Endothelial cell of umbilical vein (primary cell): ENCODE measurements around the gene LRRC28. TPM values are rescaled to one million over a fixed set of nuclear protein-coding genes. Genes with fewer than 3 reads are reported as not detected.

Experiments used
- BruUV-seq: library from RNA; stranded (reverse); fragments of 400-500 nt; replicated peaks from 2 replicates; lab custom pipeline; 2021; lab: Mats Ljungman, UMichigan
- CTCF ChIA-PET: fragments of 300-600, 350-600 bp; sonication (Branson Sonifier 250); formaldehyde crosslinking; loops from one replicate; lab custom pipeline; 2021; ENCODE audit warnings: antibody characterized with exemption, inconsistent platforms; lab: Charles Lee
- POLR2A ChIA-PET: fragments of 300-600, 350-600 bp; sonication (Branson Sonifier 250); formaldehyde crosslinking; loops from one replicate; lab custom pipeline; 2021; ENCODE audit warnings: antibody characterized with exemption, inconsistent platforms; lab: Charles Lee
- DNase-seq: peaks from one replicate; pipeline ENCODE4 v3.0.0-alpha.2; 2011; ENCODE audit warnings: low read depth, low spot score
- FAIRE-seq: peaks from 2 replicates; lab custom pipeline; 2011; peaks lifted over from hg19 to GRCh38; lab: Jason Lieb, UNC
- H2AFZ ChIP-seq: 2 replicates; pipeline ENCODE4 v1.6.0; 2012; ENCODE audit warnings: low read depth, low read length, control low read depth, inconsistent platforms
- H3K27ac ChIP-seq: 2 replicates; pipeline ENCODE4 v1.5.1; 2011; ENCODE audit warnings: low read depth, mild to moderate bottlenecking, control low read depth, low read length, moderate library complexity; ENCODE audit not compliant: insufficient read depth
- H3K27me3 ChIP-seq, 2 experiments: 2 replicates each; pipeline versions ENCODE4 v1.6.0 to v1.6.1; 2011; ENCODE audit warnings: low read length in 2 of 2, mixed read lengths in 1 of 2; ENCODE audit not compliant: control insufficient read depth in 2 of 2, insufficient read depth in 2 of 2
- H3K36me3 ChIP-seq, 2 experiments: 2 replicates in 1 of 2; 3 replicates in 1 of 2; pipeline ENCODE4 v1.5.1; 2011; ENCODE audit warnings: low read length in 2 of 2, mild to moderate bottlenecking in 1 of 2, moderate library complexity in 1 of 2; ENCODE audit not compliant: control insufficient read depth in 2 of 2, insufficient read depth in 2 of 2; ENCODE audit errors: extremely low read depth in 1 of 2
- H3K4me1 ChIP-seq: 3 replicates; pipeline ENCODE4 v1.5.1; 2011; ENCODE audit warnings: mild to moderate bottlenecking, low read length; ENCODE audit not compliant: control insufficient read depth, insufficient read depth; ENCODE audit errors: extremely low read depth
- H3K4me2 ChIP-seq: 2 replicates; pipeline ENCODE4 v1.6.1; 2011; ENCODE audit warnings: low read length, control low read depth, mixed read lengths; ENCODE audit not compliant: insufficient read depth
- H3K4me3 ChIP-seq, 3 experiments: fragments of 200-600 bp in 1 of 3; sonication (generic), shearing (Covaris generic) in 1 of 3; replicated peaks in 1 of 3; 2 replicates each; pipeline ENCODE4 v1.5.1; 2011 to 2016; ENCODE audit warnings: control low read depth in 3 of 3, low read length in 3 of 3, mild to moderate bottlenecking in 2 of 3, inconsistent platforms in 1 of 3, low read depth in 1 of 3, moderate library complexity in 1 of 3; ENCODE audit not compliant: insufficient read depth in 1 of 3
- H3K79me2 ChIP-seq: 2 replicates; pipeline ENCODE4 v1.6.0; 2012; ENCODE audit warnings: low read length, inconsistent platforms; ENCODE audit not compliant: control insufficient read depth, insufficient read depth
- H3K9ac ChIP-seq: replicated peaks from 2 replicates; pipeline ENCODE3; 2011; ENCODE audit warnings: low read length, control low read depth; ENCODE audit not compliant: insufficient read depth; ENCODE audit errors: extremely low read depth
- H3K9me1 ChIP-seq: replicated peaks from 3 replicates; pipeline ENCODE4 v1.6.0; 2011; ENCODE audit warnings: mild to moderate bottlenecking, low read length; ENCODE audit not compliant: control insufficient read depth, insufficient read depth; ENCODE audit errors: extremely low read depth
- H3K9me3 ChIP-seq: replicated peaks from 2 replicates; pipeline ENCODE4 v1.5.1; 2012; ENCODE audit warnings: low read length, inconsistent platforms; ENCODE audit not compliant: control insufficient read depth, insufficient read depth
- H4K20me1 ChIP-seq: replicated peaks from 2 replicates; pipeline ENCODE3; 2011; ENCODE audit warnings: mild to moderate bottlenecking, low read length; ENCODE audit not compliant: control insufficient read depth, insufficient read depth; ENCODE audit errors: extremely low read depth
- CTCF ChIP-seq, 2 donors: IDR thresholded peaks; 1 replicate in 1 of 2; 2 replicates in 1 of 2; pipeline ENCODE4 v1.5.1; 2011; ENCODE audit warnings: low read length in 2 of 2, mild to moderate bottlenecking in 2 of 2, moderate library complexity in 2 of 2, control low read depth in 1 of 2, inconsistent platforms in 1 of 2, low read depth in 1 of 2; ENCODE audit not compliant: insufficient read depth in 1 of 2; ENCODE audit errors: extremely low read depth in 1 of 2
- EZH2 ChIP-seq: IDR thresholded peaks from 2 replicates; pipeline ENCODE4 v1.6.1; 2012; ENCODE audit warnings: borderline replicate concordance, low read depth, mild to moderate bottlenecking, moderate library complexity, low read length, inconsistent platforms; ENCODE audit not compliant: severe bottlenecking
- FOS ChIP-seq: IDR thresholded peaks from 2 replicates; pipeline ENCODE4 v1.6.1; 2011; ENCODE audit warnings: mild to moderate bottlenecking, low read length, moderate library complexity, borderline replicate concordance; ENCODE audit not compliant: insufficient read depth
- JUN ChIP-seq: IDR thresholded peaks from 2 replicates; pipeline ENCODE4 v1.6.1; 2011; ENCODE audit warnings: borderline replicate concordance, low read depth; ENCODE audit not compliant: insufficient read length, insufficient read depth
- MAX ChIP-seq: IDR thresholded peaks from 2 replicates; pipeline ENCODE4 v1.6.1; 2011; ENCODE audit not compliant: insufficient read depth, insufficient read length
- MYC ChIP-seq: IDR thresholded peaks from one replicate; pipeline ENCODE4 v1.6.1; 2011; ENCODE audit warnings: mild to moderate bottlenecking, low read depth, low read length
- POLR2A ChIP-seq: IDR thresholded peaks from 2 replicates; pipeline ENCODE4 v1.6.1; 2012; ENCODE audit warnings: low read depth, mild to moderate bottlenecking, control low read depth, low read length
- POLR2AphosphoS5 ChIP-seq: IDR thresholded peaks from 2 replicates; pipeline ENCODE4 v1.6.1; 2012; ENCODE audit warnings: low read depth, mild to moderate bottlenecking, control low read depth, low read length, moderate library complexity; ENCODE audit not compliant: insufficient read depth
- dilution Hi-C: fragments of 300-500 bp; cut with MboI; formaldehyde crosslinking; loops from one replicate; pipeline ENCODE4 v1.15.0; 2019; ENCODE audit warnings: low sequenced_read_pairs; ENCODE audit not compliant: extremely low pct_ligation_motif_present
- intact Hi-C: fragments of 100-400 bp; cut with micrococcal nuclease; formaldehyde crosslinking; loops from one replicate; pipeline ENCODE4 v1.10.0; 2022
- polyA plus RNA-seq, 4 experiments: library from polyadenylated mRNA; depleted of rRNA in 3 of 4; stranded (reverse) in 3 of 4; unstranded in 1 of 4; fragments of >200 nt; gene quantifications; 2 replicates each; pipeline versions ENCODE4 v1.2.1 to v1.2.3, GENCODE V29; 2011 to 2012; ENCODE audit warnings: missing spikeins in 1 of 4
- total RNA-seq: library from RNA; stranded (reverse); gene quantifications from 2 replicates; pipeline ENCODE4 v1.2.3, GENCODE V29; 2021

Gene LRRC28
- total and polyA plus RNA-seq, 2 donors (not counting 3 experiments of a cell fraction or from before 2014, with no cell fraction given) = 19.6 to 26.7 TPM

- Histone ChIP-seq H3K27me3 (no peaks in the 10 kb centered on the region), H3K9me3 (no peaks in the 10 kb centered on the region), H3K36me3 (no peaks in the 10 kb centered on the region), H3K4me2 (no peak overlapping the region), H3K4me3 (no peak overlapping the region), H4K20me1 (no peaks in the 10 kb centered on the region), H3K4me1 (no peaks in the 10 kb centered on the region), H3K9me1 (no peaks in the 10 kb centered on the region), H3K79me2 (no peaks in the 10 kb centered on the region), H3K27ac (no peak overlapping the region), H2AFZ (no peak overlapping the region), H3K9ac (no peak overlapping the region)
- dilution Hi-C loops (no loop called here), intact Hi-C loops (no loop called here)
- no TSS peak for BruUV-seq
- TF ChIP-seq POLR2A = no peak
- no peak for TF ChIP-seq CTCF (IDR thresholded peaks at IDR 0.05; ENCODE audit: extremely low read depth in 1 of 2, insufficient read depth in 1 of 2, low read depth in 1 of 2, low read length in 2 of 2)
- TF ChIP-seq MYC = no peak
- TF ChIP-seq JUN = no peak
- no peak for TF ChIP-seq EZH2
- no peak for TF ChIP-seq MAX
- no peak for TF ChIP-seq POLR2AphosphoS5
- TF ChIP-seq FOS = no peak
- CTCF ChIA-PET = interaction anchor here (0.6 to 11.2 kb wide), 6 partner anchors 13 to 487 kb away, joined by 3 to 230 read pairs (median 4); no protein-coding TSS in a partner anchor
- POLR2A ChIA-PET = no interaction called here
- FAIRE-seq (no peak), DNase-seq (no peak)
Measured at GRCh38 chr15:99267957-99268356, 16.7 kb downstream of the LRRC28 start.
